ENCODE results near the gene SLC22A25.
A peak's percentile ranks its signal among the peaks of the same experiment; 100 is the strongest.

SLC22A25 gene

DNA sequence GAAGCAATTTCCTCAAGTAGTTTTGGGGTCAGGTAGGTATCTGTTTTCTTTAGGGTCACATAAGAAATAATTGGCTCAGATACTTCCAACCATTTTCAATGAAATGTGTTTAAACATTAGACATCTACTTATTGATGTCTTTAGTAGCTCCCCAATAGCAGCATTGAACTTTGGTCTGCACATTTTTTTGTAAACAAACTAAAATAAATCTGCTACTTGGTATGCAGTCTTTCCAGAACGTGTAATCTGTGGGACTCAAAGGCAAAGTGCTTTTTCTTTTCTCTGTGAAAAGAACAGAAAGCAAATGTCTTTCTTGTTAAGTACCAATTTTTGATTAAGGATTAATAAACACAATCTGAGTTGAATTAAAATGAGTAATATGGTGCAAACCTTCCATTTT is 13.6 kb downstream of the SLC22A25 start:
- DNase-seq (ENCODE audit: low spot score) = no peak

- DNase-seq (ENCODE audit: low spot score) = no peak
Observed at GRCh38 chr11:63227521-63228107, 15.8 kb downstream of the SLC22A25 start.

DNA sequence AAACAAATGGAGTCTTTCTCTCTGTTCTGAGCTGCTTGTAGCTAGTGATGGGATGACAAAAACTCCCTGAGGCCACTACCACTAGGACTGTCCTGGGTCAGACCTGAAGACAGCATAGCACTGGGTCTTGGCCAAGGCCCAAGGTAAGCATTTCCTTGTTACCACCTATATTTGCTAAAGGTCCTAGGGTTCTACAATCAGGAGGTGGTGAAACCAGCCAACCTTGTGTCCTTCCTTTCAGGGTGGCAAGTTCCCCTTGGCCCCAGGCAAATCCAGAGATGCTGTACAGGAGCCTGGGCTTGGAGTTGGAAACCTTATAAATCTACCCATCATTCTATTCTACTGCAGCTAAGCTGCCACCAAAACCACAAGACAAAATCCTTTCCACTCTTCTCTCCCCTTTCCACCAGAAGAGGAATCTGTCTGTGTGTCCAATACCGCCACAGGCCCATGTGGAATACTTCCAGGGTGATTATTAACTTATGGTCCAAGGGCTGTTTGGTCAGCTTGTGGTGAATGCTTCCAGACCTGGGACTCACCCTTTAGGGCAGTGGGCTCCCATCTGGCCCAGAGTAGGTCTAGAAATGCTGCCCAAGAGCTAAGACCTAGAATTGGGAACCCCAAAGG is 16.8 kb downstream of the SLC22A25 start:
- no peak for DNase-seq (ENCODE audit: low spot score)

DNA sequence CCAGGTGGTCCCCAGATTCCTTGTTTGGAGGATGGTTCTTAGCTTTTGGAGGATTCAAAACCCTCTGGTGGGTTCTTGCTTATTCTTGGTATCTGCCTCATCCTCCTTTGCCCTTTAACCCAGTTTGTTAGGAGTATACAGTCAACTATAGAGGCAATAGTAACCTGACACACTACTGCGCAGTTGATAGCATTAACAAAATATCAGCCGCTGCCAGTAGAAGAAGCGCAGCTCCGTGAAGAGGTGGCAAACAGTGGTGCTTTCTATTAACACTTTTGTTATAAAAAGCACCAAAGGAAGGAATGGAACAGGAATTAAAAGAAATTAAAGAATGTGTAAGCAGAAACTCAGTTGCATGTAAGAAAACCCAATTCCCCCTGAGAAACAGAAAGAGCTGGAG is 29.3 kb downstream of the SLC22A25 start:
- DNase-seq (ENCODE audit: low spot score) = no peak

DNA sequence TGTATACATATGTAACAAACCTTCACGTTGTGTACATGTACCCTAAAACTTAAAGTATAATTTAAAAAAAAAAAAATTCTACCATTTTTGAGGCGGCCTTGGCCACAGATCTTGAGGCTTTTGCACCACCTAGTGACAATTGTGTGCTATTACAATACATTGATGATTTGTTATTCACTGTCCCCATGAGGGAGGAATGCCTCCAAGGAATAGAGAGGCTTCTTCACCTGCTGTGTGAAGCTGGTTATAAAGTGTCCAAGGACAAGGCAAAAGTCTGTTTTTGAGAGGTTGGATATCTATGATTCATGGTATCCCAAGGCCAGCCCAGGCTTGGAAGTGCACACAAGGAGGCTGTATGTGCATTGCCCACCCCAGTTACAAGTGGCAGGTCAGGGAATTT is 30.7 kb downstream of the SLC22A25 start:
- peak; percentile 24 for DNase-seq (ENCODE audit: low spot score)

DNA sequence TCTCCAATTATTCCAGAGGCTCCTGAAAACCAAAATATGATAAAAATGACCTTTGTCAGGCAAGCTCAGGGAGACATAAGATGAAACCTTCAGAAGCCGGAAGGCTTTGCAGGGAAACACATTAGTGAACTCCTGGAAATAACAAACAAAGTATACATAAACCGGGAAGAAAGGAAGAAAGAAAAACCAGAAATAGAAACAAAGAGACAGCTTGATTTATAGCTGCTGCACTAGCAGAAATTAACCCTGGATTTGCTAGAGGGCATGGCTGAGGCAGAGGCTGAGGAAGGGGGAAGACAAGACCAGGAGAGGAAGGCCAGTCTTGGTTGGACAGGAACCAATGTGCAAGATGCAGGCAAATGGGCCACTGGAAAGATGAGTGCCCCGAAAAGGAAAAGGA is 33.3 kb downstream of the SLC22A25 start:
- no peak for DNase-seq (ENCODE audit: low spot score)

Data from CD4-positive, alpha-beta T cell treated with Interleukin-15 for 4 hours (primary cell).